Ovary (tissue), 9 donors: Measurements from ENCODE around the gene BCL7C. TPM values are rescaled to one million over a fixed set of nuclear protein-coding genes. Genes with fewer than 3 reads are reported as not detected.
"Not testable (repeated sequence)": the region's sequence is repeated elsewhere in the genome, so short reads cannot be mapped to it uniquely, and the experiment has no call there.

Experiments
- DNase-seq, 5 donors: peaks; one replicate each; pipeline ENCODE4 v3.0.0-alpha.2; 2019 to 2020
- H3K27ac ChIP-seq, 2 donors: fragments of 200-600 bp; one replicate each; pipeline versions ENCODE4 v1.5.1 to v1.8.0; 2019 to 2022
- H3K27me3 ChIP-seq: fragments of 200-600 bp; one replicate; pipeline ENCODE4 v1.8.0; 2022
- H3K36me3 ChIP-seq: fragments of 200-600 bp; sonication (generic); one replicate; pipeline ENCODE4 v1.5.1; 2019
- H3K4me1 ChIP-seq: one replicate; pipeline ENCODE4 v1.8.1; 2013; ENCODE audit warnings: mild to moderate bottlenecking, moderate library complexity; ENCODE audit not compliant: insufficient read depth
- H3K4me3 ChIP-seq: fragments of 200-600 bp; sonication (generic); one replicate; pipeline ENCODE4 v1.5.1; 2017
- H3K9me3 ChIP-seq, 2 donors: fragments of 200-600 bp in 1 of 2; sonication (generic) in 1 of 2; one replicate each; pipeline versions ENCODE4 v1.5.1 to v1.8.1; 2013 to 2019; ENCODE audit warnings: mild to moderate bottlenecking in 1 of 2, moderate library complexity in 1 of 2
- EP300 ChIP-seq: sonication (generic); formaldehyde crosslinking; IDR thresholded peaks from one replicate; pipeline ENCODE4 v1.6.1; 2017; ENCODE audit warnings: antibody characterized with exemption
- POLR2A ChIP-seq: fragments of 450-650 bp; IDR thresholded peaks from one replicate; pipeline ENCODE4 v1.6.1; 2017; ENCODE audit warnings: antibody characterized with exemption, mild to moderate bottlenecking, moderate library complexity
- WGBS, 3 donors: extraction: QIAGEN DNeasy Blood & Tissue Kit in 1 of 3; methylation state at CpG; one replicate each; pipeline versions ENCODE4 v1.1.5 to v1.1.7; 2013 to 2017; 5-methylcytosine and 5-hydroxymethylcytosine counted together
- intact Hi-C, 4 donors: fragments of 100-400 bp; cut with DNase I; formaldehyde crosslinking; loops; one replicate each; pipeline versions ENCODE4 v1.11.0 to v1.15.1; 2022 to 2023
- polyA plus RNA-seq, 2 donors: library from polyadenylated mRNA; stranded (reverse); fragments of 200-250 nt in 1 of 2; fragments of 350-450 nt in 1 of 2; fragmentation: Illumina TruSeq in 1 of 2; extraction: RNeasy Lipid Tissue Mini Kit (QIAGEN cat#74804) in 1 of 2; gene quantifications; one replicate each; pipeline ENCODE4 v1.2.3, GENCODE V29; 2013 to 2014
- total RNA-seq, 7 donors: library from RNA; depleted of rRNA in 2 of 7; stranded (reverse); fragments of >200 nt in 2 of 7; fragmentation: NEBNext Ultra II Directional in 3 of 7; extraction: Animal tissue kit (Norgen Biotek cat#: 25700) in 3 of 7; gene quantifications; one replicate each; pipeline versions ENCODE4 v1.1.0 to v1.2.4, GENCODE V29; 2016 to 2023
- TF ChIP-seq, protein P1 (sequence below), 3 donors: fragments of 450-650 bp in 2 of 3; fragments of 200-600 bp in 1 of 3; IDR thresholded peaks; one replicate each; pipeline versions ENCODE4 v1.5.1 to v1.8.0; 2016 to 2022; ENCODE audit warnings: antibody characterized with exemption in 3 of 3, mild to moderate bottlenecking in 1 of 3
- donor health status: DM: no; HTN: no; CAD: no; lungs with moderate emphysema.
- donor health status: DM: no; HTN: no; CAD: no.
- donor health status: Bipolar disorder and iron deficiency.
- donor health status: DM: yes; HTN: yes; CAD: no.
- donor health status: DM: no; HTN: no; CAD: no.
- donor health status: DM: yes; HTN: yes; CAD: no.

BCL7C gene
- total and polyA plus RNA-seq, 9 donors = 13.3 to 54.8 (median 46.6) TPM

DNA sequence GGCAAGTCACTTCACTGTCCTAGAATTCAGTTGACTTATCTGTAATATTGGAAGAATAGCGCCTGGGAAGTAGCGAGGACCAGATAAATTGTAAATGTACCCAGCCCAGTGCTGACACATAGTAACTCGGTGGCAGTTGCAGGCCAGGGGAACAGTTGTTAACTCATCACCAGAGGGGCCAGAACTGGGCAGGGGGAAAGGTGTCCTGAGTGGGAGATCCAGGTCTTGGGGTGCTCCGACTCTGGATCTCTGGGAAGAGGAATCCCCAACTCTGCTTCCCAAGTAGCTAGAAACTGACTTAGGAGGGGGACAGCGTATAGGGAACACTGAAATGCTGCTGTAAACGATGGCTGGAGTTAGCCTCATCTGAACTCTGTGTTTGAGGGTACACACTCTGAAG is 23.0 kb downstream of the BCL7C start:
- H3K27ac ChIP-seq = no peak overlapping the region
- H3K4me1 ChIP-seq = peaks cover 5% of the 10 kb centered on the region
- intact Hi-C loops = no loop called here
- H3K27me3 ChIP-seq = no peaks in the 10 kb centered on the region
- no peaks in the 10 kb centered on the region for H3K36me3 ChIP-seq
- WGBS, 3 donors = 87 to 93% (median 87%) methylated on average over 6 of the region's 6 CpGs
- TF ChIP-seq, protein P1, sequence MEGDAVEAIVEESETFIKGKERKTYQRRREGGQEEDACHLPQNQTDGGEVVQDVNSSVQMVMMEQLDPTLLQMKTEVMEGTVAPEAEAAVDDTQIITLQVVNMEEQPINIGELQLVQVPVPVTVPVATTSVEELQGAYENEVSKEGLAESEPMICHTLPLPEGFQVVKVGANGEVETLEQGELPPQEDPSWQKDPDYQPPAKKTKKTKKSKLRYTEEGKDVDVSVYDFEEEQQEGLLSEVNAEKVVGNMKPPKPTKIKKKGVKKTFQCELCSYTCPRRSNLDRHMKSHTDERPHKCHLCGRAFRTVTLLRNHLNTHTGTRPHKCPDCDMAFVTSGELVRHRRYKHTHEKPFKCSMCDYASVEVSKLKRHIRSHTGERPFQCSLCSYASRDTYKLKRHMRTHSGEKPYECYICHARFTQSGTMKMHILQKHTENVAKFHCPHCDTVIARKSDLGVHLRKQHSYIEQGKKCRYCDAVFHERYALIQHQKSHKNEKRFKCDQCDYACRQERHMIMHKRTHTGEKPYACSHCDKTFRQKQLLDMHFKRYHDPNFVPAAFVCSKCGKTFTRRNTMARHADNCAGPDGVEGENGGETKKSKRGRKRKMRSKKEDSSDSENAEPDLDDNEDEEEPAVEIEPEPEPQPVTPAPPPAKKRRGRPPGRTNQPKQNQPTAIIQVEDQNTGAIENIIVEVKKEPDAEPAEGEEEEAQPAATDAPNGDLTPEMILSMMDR (IDR thresholded peaks at IDR 0.05) = no peak
- no peak for TF ChIP-seq EP300
- no peak for TF ChIP-seq POLR2A
- H3K9me3 ChIP-seq = no peaks in the 10 kb centered on the region
- DNase-seq = no peak
- no peak overlapping the region for H3K4me3 ChIP-seq

DNA sequence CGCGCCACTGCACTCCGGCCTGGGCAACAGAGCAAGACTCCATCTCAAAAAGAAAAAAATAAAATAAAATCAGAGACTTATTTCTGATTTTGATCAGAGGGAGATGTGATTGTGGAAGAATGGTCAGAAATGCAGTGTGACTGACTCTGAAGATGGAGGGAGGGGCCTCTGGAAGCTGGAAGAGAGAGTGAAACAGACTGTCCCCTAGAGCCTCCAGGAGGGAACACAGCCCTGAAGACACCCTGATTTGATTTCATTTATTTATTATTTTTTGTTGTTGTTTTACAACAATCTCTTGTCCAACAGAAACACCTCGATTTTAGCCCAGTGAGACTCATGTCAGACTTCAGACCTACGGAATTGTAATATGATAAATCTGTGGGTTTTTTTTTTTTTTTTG is 26.1 kb downstream of the BCL7C start:
- H3K9me3 ChIP-seq = no peaks in the 10 kb centered on the region

GRCh38 chr16:30866031-30866430 is 27.8 kb downstream of the BCL7C start:
- TF ChIP-seq EP300 = no peak
- no peak for TF ChIP-seq POLR2A
- Histone ChIP-seq H3K9me3 (no peaks in the 10 kb centered on the region), H3K27me3 (no peaks in the 10 kb centered on the region), H3K4me1 (no peaks in the 10 kb centered on the region), H3K27ac (no peak overlapping the region), H3K36me3 (no peaks in the 10 kb centered on the region), H3K4me3 (no peak overlapping the region)
- intact Hi-C loops = no loop called here
- 67 to 82% (median 69%) methylated on average over 6 of the region's 6 CpGs for WGBS, 3 donors
- no peak for DNase-seq

More for the DNA sequence above, 26.1 kb downstream of the BCL7C start:
- TF ChIP-seq, protein P1 (IDR thresholded peaks at IDR 0.05) = no peak
- no peaks in the 10 kb centered on the region for H3K27me3 ChIP-seq
- H3K36me3 ChIP-seq = no peaks in the 10 kb centered on the region
- H3K4me1 ChIP-seq = no peaks in the 10 kb centered on the region
- H3K4me3 ChIP-seq = no peak overlapping the region
- WGBS, 3 donors = 81 to 86% (median 85%) methylated on average over 5 of the region's 5 CpGs
- H3K27ac ChIP-seq = no peak overlapping the region
- no peak for DNase-seq
- intact Hi-C loops = no loop called here

DNA sequence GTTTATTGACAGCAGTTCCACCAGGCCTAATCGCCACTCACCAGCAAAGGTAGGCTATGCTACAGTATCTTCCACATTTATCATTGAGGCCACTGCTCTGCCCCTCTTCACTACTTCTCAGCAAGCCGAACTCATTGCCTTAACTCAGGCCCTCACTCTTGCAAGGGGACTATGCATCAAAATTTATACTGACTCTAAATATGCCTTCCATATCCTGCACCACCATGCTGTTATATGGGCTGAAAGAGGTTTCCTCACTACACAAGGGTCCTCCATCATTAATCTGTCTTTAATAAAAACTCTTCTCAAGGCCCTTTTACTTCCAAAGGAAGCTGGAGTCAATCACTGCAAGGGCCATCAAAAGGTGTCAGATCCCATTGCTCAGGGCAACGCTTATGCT is 30.7 kb downstream of the BCL7C start:
- H3K36me3 ChIP-seq, H3K27me3 ChIP-seq, DNase-seq, H3K9me3 ChIP-seq, intact Hi-C loops, H3K27ac ChIP-seq, H3K4me3 ChIP-seq, H3K4me1 ChIP-seq: not testable (repeated sequence)
- 91 to 95% (median 94%) methylated on average over 3 of the region's 3 CpGs for WGBS, 3 donors

- H3K36me3 ChIP-seq, H3K4me1 ChIP-seq, DNase-seq, intact Hi-C loops, H3K4me3 ChIP-seq, H3K27me3 ChIP-seq, H3K27ac ChIP-seq, H3K9me3 ChIP-seq: not testable (repeated sequence)
- WGBS, 3 donors = 73 to 80% (median 78%) methylated on average over 7 of the region's 7 CpGs
Observed at GRCh38 chr16:30860729-30861128, 33.1 kb downstream of the BCL7C start.

- H3K36me3 ChIP-seq = no peaks in the 10 kb centered on the region
- H3K4me1 ChIP-seq = no peaks in the 10 kb centered on the region
- H3K27ac ChIP-seq = no peak overlapping the region
- intact Hi-C loops = no loop called here
- WGBS, 3 donors = 81 to 88% (median 84%) methylated on average over 4 of the region's 4 CpGs
- no peak overlapping the region for H3K4me3 ChIP-seq
- H3K9me3 ChIP-seq = no peaks in the 10 kb centered on the region
- H3K27me3 ChIP-seq = no peaks in the 10 kb centered on the region
- TF ChIP-seq EP300 (no peak), POLR2A (no peak)
- TF ChIP-seq, protein P1 (IDR thresholded peaks at IDR 0.05) = no peak
- DNase-seq = no peak
Observed at GRCh38 chr16:30858829-30859423, 35.0 kb downstream of the BCL7C start.
